ENCODE results near the gene CRYZ. TPM values are rescaled to one million over a fixed set of nuclear protein-coding genes. Genes with fewer than 3 reads are reported as not detected.

CRYZ gene
- total and polyA plus RNA-seq, 10 of the 15 experiments (the other 5 are each of a cell fraction or from before 2014, with no cell fraction given): 53.4 to 194 (median 79.8) TPM

DNA sequence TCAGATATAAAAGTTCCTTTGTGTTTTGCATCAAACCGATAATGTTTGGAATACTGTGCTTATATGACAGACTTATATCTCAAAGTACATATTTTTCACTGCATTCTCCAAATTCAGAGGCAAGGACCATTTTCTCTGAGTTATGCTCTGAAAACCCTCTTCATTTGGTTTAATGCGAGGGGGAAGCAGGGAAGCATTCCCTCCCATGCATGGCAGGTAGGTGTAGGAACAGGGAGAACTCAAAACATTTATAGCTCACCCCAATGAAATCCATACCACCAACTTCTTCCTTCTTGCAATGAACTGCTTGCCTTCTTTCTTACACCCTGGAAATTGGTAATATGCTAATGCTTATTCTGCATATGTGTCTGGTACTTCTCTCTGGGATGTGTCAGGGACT, 48.5 kb downstream of the CRYZ start:
- in situ Hi-C loops (cut with MboI): loop anchor here (10.0 kb wide), 1 partner anchor 840 kb away; no protein-coding TSS in a partner anchor

More for the DNA sequence above, 48.5 kb downstream of the CRYZ start:
- H4K20me1 ChIP-seq (ENCODE audit: control insufficient read depth, insufficient read depth): no peaks in the 10 kb centered on the region
- intact Hi-C loops (cut with micrococcal nuclease; ENCODE audit: unreplicated experiment): loop anchor here (5.0 to 10.0 kb wide), 2 partner anchors 107 to 680 kb away; no protein-coding TSS in a partner anchor
- ChIA-PET SMC1A (ENCODE audit: uncharacterized antibody, unreplicated experiment) (interaction anchor here (2.1 kb wide), 1 partner anchor 49 kb away, joined by 6 read pairs; no protein-coding TSS in a partner anchor), POLR2A (no interaction called here), CTCF (no interaction called here), RAD21 (ENCODE audit: unreplicated experiment) (no interaction called here)
- H3K79me2 ChIP-seq (ENCODE audit: control insufficient read depth, insufficient read depth, low read length): no peaks in the 10 kb centered on the region
- no peaks in the 10 kb centered on the region for H3K27me3 ChIP-seq (replicated peaks in 1 of 2; ENCODE audit: control insufficient read depth in 2 of 2, insufficient read depth in 2 of 2, low read length in 1 of 2)
- peaks cover 13% of the 10 kb centered on the region for H3K4me1 ChIP-seq (ENCODE audit: control insufficient read depth, insufficient read depth, low read length)
- H3K9me3 ChIP-seq (replicated peaks; ENCODE audit: control insufficient read depth, insufficient read depth, low read length): no peaks in the 10 kb centered on the region; the same call in 2 of the 3 replicates
- H3K9ac ChIP-seq (ENCODE audit: control insufficient read depth, insufficient read depth, low read length): no peak overlapping the region
- BruUV-seq (replicated peaks): no TSS peak
- no peak overlapping the region for H3K4me2 ChIP-seq (ENCODE audit: control insufficient read depth, insufficient read depth)
- H3K36me3 ChIP-seq (ENCODE audit: control insufficient read depth in 2 of 2, insufficient read depth in 2 of 2, low read length in 1 of 2): no peaks in the 10 kb centered on the region
- no peak overlapping the region for H3K27ac ChIP-seq (ENCODE audit: control insufficient read depth, insufficient read depth)
- DNase-seq (ENCODE audit: low read depth, low spot score) (no peak), ATAC-seq (no peak), FAIRE-seq (no peak)
- TF ChIP-seq SP1 (IDR thresholded peaks at IDR 0.05; ENCODE audit: low read depth, low read length) (no peak), TARDBP (IDR thresholded peaks at IDR 0.05; ENCODE audit: borderline replicate concordance) (no peak), SPI1 (IDR thresholded peaks at IDR 0.05; ENCODE audit: borderline replicate concordance, insufficient read depth, low read depth, low read length) (no peak), MXI1 (IDR thresholded peaks at IDR 0.05; ENCODE audit: low read depth, low read length) (no peak), CBX3 (IDR thresholded peaks at IDR 0.05; ENCODE audit: borderline replicate concordance, low read depth) (no peak), FOXM1 (IDR thresholded peaks at IDR 0.05; ENCODE audit: low read depth, low read length) (no peak), SIN3A (IDR thresholded peaks at IDR 0.05; ENCODE audit: low read depth, low read length) (no peak), FOS (IDR thresholded peaks at IDR 0.05; ENCODE audit: borderline replicate concordance, extremely low read depth, insufficient read length) (no peak), CEBPB (IDR thresholded peaks at IDR 0.05; ENCODE audit: borderline replicate concordance in 1 of 2, low read depth in 2 of 2, low read length in 2 of 2) (no peak), BMI1 (IDR thresholded peaks at IDR 0.05; ENCODE audit: borderline replicate concordance) (no peak), MYC (IDR thresholded peaks at IDR 0.05; ENCODE audit: insufficient read depth, insufficient read length, insufficient replicate concordance, low read length, severe bottlenecking) (no peak), CHD1 (IDR thresholded peaks at IDR 0.05; ENCODE audit: low read depth, low read length) (no peak)
- TF ChIP-seq, protein P1, sequence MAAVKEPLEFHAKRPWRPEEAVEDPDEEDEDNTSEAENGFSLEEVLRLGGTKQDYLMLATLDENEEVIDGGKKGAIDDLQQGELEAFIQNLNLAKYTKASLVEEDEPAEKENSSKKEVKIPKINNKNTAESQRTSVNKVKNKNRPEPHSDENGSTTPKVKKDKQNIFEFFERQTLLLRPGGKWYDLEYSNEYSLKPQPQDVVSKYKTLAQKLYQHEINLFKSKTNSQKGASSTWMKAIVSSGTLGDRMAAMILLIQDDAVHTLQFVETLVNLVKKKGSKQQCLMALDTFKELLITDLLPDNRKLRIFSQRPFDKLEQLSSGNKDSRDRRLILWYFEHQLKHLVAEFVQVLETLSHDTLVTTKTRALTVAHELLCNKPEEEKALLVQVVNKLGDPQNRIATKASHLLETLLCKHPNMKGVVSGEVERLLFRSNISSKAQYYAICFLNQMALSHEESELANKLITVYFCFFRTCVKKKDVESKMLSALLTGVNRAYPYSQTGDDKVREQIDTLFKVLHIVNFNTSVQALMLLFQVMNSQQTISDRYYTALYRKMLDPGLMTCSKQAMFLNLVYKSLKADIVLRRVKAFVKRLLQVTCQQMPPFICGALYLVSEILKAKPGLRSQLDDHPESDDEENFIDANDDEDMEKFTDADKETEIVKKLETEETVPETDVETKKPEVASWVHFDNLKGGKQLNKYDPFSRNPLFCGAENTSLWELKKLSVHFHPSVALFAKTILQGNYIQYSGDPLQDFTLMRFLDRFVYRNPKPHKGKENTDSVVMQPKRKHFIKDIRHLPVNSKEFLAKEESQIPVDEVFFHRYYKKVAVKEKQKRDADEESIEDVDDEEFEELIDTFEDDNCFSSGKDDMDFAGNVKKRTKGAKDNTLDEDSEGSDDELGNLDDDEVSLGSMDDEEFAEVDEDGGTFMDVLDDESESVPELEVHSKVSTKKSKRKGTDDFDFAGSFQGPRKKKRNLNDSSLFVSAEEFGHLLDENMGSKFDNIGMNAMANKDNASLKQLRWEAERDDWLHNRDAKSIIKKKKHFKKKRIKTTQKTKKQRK (IDR thresholded peaks at IDR 0.05; ENCODE audit: low read depth, low read length): no peak
- H3K4me3 ChIP-seq: no peak overlapping the region
- H2AFZ ChIP-seq (ENCODE audit: control insufficient read depth, low read depth, low read length): no peak overlapping the region
- WGBS (ENCODE audit: insufficient coverage, insufficient replicate concordance, low lambda C conversion rate, missing lambda C conversion rate): 96% methylated on average over 2 of the region's 2 CpGs

Data from GM12878 (cell line).